ENCODE measurements around the gene SLC35G4. TPM values are rescaled to one million over a fixed set of nuclear protein-coding genes. Genes with fewer than 3 reads are reported as not detected.

Gene SLC35G4
- total RNA-seq, 2 experiments from 2014 or later: not detected

DNA sequence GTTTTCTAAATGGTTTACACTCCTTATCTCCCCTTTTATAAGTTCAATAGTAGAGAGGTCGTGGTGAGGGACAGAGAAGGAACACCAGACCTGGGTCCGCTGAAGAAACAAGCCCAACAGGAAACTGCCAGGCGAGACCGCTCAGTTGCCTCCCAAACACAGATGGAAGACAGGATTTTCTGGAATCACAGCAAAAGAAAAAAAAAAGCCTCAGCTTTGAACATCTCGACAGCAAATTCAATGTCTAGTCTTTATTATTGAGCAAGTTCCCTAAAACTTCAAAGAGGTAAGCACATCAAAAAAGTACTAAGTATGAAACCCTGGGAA is 46.2 kb downstream of the SLC35G4 start:
- peaks cover 56% of the 10 kb centered on the region for H3K27me3 Mint-ChIP-seq
- H3K9me3 Mint-ChIP-seq: no peaks in the 10 kb centered on the region
- H3K36me3 Mint-ChIP-seq: no peaks in the 10 kb centered on the region
- no peak for DNase-seq
- H3K27ac Mint-ChIP-seq: no peak overlapping the region
- H3K4me1 Mint-ChIP-seq: peaks cover 6% of the 10 kb centered on the region
- no peak overlapping the region for H3K4me3 Mint-ChIP-seq

DNA sequence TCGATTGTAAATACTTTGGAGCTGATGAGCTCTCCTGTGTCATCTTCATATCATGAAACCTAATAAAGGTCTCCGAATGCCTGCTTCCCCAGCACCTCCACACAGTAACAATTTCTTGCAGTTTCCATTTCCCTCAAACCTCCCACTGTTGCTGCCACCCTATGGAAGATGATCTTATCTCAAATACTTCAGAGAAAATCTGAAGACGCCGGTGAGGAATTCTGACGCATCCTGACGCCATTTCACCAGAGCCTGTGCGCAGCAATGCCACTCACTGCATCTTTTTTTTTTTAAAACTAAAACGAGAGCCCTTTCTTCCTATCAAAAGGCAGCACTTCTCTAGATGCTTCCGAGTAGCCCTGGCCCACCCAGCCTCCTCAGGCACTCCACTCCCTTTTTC is 47.8 kb downstream of the SLC35G4 start:
- H3K4me1 Mint-ChIP-seq: peaks cover 6% of the 10 kb centered on the region
- no peak overlapping the region for H3K27ac Mint-ChIP-seq
- H3K27me3 Mint-ChIP-seq: peaks cover 41% of the 10 kb centered on the region
- H3K4me3 Mint-ChIP-seq: no peak overlapping the region
- DNase-seq: no peak
- H3K36me3 Mint-ChIP-seq: no peaks in the 10 kb centered on the region
- no peaks in the 10 kb centered on the region for H3K9me3 Mint-ChIP-seq

DNA sequence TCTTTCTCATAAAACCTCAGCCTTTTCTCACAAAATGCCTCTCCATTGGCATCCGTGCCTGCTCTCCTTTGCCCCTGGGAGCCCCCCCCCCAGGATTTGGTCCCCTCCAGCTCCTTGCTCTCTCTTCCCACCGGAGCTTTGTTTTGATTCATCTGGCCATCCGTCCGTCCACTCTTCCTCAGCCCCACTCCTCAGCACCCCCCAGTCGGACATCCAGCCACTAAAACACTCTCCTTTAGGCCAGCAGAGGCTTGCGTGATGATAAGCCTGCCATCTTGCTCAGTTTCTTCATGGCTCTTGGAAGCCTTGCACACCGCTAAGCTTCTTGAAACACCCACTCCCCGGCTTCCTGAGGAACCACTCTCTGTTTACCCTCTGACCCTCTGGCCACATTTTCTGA is 48.2 kb downstream of the SLC35G4 start:
- DNase-seq: no peak
- Mint-ChIP-seq H3K27me3 (peaks cover 40% of the 10 kb centered on the region), H3K27ac (no peak overlapping the region), H3K36me3 (no peaks in the 10 kb centered on the region), H3K9me3 (no peaks in the 10 kb centered on the region), H3K4me1 (peaks cover 6% of the 10 kb centered on the region), H3K4me3 (no peak overlapping the region)

DNA sequence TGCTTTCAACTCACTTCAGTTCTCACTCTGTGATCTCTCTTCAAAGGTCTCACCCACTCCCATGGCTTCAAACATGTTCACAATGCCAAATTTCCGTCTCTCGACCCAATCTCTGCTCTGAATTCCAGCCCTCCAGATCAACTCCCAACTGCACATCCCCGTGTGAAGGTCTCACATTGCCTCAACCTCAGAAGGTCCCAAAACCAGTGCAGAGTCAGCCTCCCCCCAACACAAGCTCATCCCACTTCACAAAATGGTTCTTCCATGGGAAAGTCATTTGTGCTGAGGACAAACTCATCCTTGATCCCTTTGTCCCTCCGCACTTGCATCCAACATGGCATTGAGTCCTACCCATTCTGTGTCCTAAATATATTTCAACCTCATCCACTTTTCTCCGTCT is 48.6 kb downstream of the SLC35G4 start:
- Mint-ChIP-seq H3K36me3 (no peaks in the 10 kb centered on the region), H3K4me3 (no peak overlapping the region)

DNA sequence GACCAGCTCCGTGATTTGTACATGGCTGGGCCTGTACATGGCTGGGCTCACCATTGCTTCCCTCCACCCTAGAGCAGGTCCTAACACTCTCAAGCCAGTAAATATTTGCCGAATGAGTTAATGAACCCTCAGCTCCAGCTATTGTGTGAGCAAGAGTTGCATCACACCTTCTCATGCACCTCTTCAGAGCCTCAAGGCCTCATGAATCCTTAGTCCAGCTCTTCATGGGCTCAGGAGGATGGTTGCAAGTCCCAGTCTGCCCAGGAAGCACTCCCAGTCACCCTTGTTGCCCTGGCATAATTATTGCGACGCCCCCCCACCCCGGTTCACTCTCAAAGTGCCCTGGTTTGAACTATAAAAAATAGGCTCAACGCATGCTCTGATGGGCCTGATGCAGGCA is 49.6 kb downstream of the SLC35G4 start:
- Mint-ChIP-seq H3K4me3 (no peak overlapping the region), H3K4me1 (peaks cover 6% of the 10 kb centered on the region), H3K27me3 (peaks cover 33% of the 10 kb centered on the region), H3K9me3 (no peaks in the 10 kb centered on the region), H3K36me3 (no peaks in the 10 kb centered on the region), H3K27ac (no peak overlapping the region)
- DNase-seq: no peak

More for the DNA sequence above, 48.6 kb downstream of the SLC35G4 start:
- H3K9me3 Mint-ChIP-seq: no peaks in the 10 kb centered on the region
- no peak for DNase-seq
- no peak overlapping the region for H3K27ac Mint-ChIP-seq
- H3K4me1 Mint-ChIP-seq: peaks cover 6% of the 10 kb centered on the region
- peaks cover 39% of the 10 kb centered on the region for H3K27me3 Mint-ChIP-seq

Other genes with a start within 250 kb of the SLC35G4 start
- gene GNAL, start 79.7 kb downstream of the SLC35G4 start, total RNA-seq: under 1 TPM in 1 of 2 experiments, not detected in 1; 0.04 TPM
- gene CHMP1B, start 241.8 kb downstream of the SLC35G4 start, total RNA-seq: 10 to 100 TPM; 22.8 to 23.0 TPM

Data from activated naive CD8-positive, alpha-beta T cell treated with anti-CD3 and anti-CD28 coated beads for 36 hours (primary cell).